Measurements from ENCODE around the gene DPYD.

The DPYD gene

GRCh38 chr1:97451046-97451826, 469.6 kb downstream of the DPYD start:
- no peak for TF ChIP-seq CTCF (IDR thresholded peaks at IDR 0.05; ENCODE audit: insufficient read depth, missing control alignments)
- no peak for DNase-seq (ENCODE audit: insufficient read length, low spot score)
- no peak for FAIRE-seq

GRCh38 chr1:97441966-97442365, 478.9 kb downstream of the DPYD start:
- no peak for DNase-seq (ENCODE audit: insufficient read length, low spot score)
- FAIRE-seq: no peak
- TF ChIP-seq CTCF (IDR thresholded peaks at IDR 0.05; ENCODE audit: insufficient read depth, missing control alignments): no peak

GRCh38 chr1:97433824-97434177, 487.0 kb downstream of the DPYD start:
- DNase-seq (ENCODE audit: insufficient read length, low spot score) (no peak), FAIRE-seq (no peak)
- no peak for TF ChIP-seq CTCF (IDR thresholded peaks at IDR 0.05; ENCODE audit: insufficient read depth, missing control alignments)

GRCh38 chr1:97433094-97433823, 487.6 kb downstream of the DPYD start:
- no peak for TF ChIP-seq CTCF (IDR thresholded peaks at IDR 0.05; ENCODE audit: insufficient read depth, missing control alignments)
- DNase-seq (ENCODE audit: insufficient read length, low spot score): no peak
- FAIRE-seq: no peak

- TF ChIP-seq CTCF (IDR thresholded peaks at IDR 0.05; ENCODE audit: insufficient read depth, missing control alignments): no peak
- DNase-seq (ENCODE audit: insufficient read length, low spot score): no peak
- no peak for FAIRE-seq
These were observed 493.5 kb downstream of the DPYD start for GRCh38 chr1:97427371-97427770.

- FAIRE-seq: no peak
- no peak for TF ChIP-seq CTCF (IDR thresholded peaks at IDR 0.05; ENCODE audit: insufficient read depth, missing control alignments)
These were observed 496.6 kb downstream of the DPYD start for GRCh38 chr1:97424209-97424608.

GRCh38 chr1:97423403-97423802, 497.4 kb downstream of the DPYD start:
- FAIRE-seq (no peak), DNase-seq (ENCODE audit: insufficient read length, low spot score) (no peak)
- TF ChIP-seq CTCF (IDR thresholded peaks at IDR 0.05; ENCODE audit: insufficient read depth, missing control alignments): no peak

More at GRCh38 chr1:97424209-97424608, 496.6 kb downstream of the DPYD start:
- DNase-seq (ENCODE audit: insufficient read length, low spot score): no peak
